ENCODE results near the gene KRI1.

- TF ChIP-seq CTCF (IDR thresholded peaks at IDR 0.05; ENCODE audit: insufficient read depth, low read length, poor library complexity, severe bottlenecking), result no peak
- TF ChIP-seq EZH2phosphoT487 (conservative IDR thresholded peaks at IDR 0.05; ENCODE audit: low read length), result no peak
Measured at GRCh38 chr19:10516064-10516385, 49.8 kb downstream of the KRI1 start.
